ENCODE measurements around the gene TRIM63.

Gene TRIM63

DNA sequence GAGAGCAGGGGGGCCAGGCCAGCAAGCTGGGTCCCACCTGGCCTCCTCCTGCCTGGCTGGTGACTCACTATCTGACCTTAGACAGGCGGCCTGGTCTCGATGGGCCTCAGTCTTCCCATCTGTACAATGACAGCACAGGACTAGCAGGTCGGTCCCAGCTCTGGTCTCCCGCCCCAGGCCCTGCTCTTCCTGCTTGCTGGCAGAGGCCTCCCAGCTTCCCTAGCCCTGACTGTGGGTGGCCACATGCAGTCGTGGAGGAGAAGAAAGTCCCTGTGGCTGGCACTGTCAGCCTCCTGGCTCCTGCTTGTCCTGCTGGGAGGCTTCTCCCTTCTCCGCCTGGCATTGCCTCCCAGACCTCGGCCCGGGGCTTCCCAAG, 45.0 kb downstream of the TRIM63 start:
- ATAC-seq, result no peak
- TF ChIP-seq ISL1 (CRISPR knock-in tag; IDR thresholded peaks at IDR 0.05) (no peak), ZNF8 (CRISPR knock-in tag; IDR thresholded peaks at IDR 0.05) (no peak), OSR1 (CRISPR knock-in tag; IDR thresholded peaks at IDR 0.05) (no peak), ZNF70 (CRISPR knock-in tag; IDR thresholded peaks at IDR 0.05) (no peak), ESRRG (CRISPR knock-in tag; IDR thresholded peaks at IDR 0.05) (no peak), TCF4 (CRISPR knock-in tag; IDR thresholded peaks at IDR 0.05; ENCODE audit: borderline replicate concordance) (no peak), GLIS3 (CRISPR knock-in tag; IDR thresholded peaks at IDR 0.05) (no peak), PPARA (CRISPR knock-in tag; IDR thresholded peaks at IDR 0.05; ENCODE audit: borderline replicate concordance) (no peak), RARB (CRISPR knock-in tag; IDR thresholded peaks at IDR 0.05) (no peak)
- TF ChIP-seq, protein P1, sequence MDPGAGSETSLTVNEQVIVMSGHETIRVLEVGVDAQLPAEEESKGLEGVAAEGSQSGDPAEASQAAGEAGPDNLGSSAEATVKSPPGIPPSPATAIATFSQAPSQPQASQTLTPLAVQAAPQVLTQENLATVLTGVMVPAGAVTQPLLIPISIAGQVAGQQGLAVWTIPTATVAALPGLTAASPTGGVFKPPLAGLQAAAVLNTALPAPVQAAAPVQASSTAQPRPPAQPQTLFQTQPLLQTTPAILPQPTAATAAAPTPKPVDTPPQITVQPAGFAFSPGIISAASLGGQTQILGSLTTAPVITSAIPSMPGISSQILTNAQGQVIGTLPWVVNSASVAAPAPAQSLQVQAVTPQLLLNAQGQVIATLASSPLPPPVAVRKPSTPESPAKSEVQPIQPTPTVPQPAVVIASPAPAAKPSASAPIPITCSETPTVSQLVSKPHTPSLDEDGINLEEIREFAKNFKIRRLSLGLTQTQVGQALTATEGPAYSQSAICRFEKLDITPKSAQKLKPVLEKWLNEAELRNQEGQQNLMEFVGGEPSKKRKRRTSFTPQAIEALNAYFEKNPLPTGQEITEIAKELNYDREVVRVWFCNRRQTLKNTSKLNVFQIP (CRISPR knock-in tag; IDR thresholded peaks at IDR 0.05; ENCODE audit: borderline replicate concordance, low read depth), result no peak
- TF ChIP-seq, protein P2, sequence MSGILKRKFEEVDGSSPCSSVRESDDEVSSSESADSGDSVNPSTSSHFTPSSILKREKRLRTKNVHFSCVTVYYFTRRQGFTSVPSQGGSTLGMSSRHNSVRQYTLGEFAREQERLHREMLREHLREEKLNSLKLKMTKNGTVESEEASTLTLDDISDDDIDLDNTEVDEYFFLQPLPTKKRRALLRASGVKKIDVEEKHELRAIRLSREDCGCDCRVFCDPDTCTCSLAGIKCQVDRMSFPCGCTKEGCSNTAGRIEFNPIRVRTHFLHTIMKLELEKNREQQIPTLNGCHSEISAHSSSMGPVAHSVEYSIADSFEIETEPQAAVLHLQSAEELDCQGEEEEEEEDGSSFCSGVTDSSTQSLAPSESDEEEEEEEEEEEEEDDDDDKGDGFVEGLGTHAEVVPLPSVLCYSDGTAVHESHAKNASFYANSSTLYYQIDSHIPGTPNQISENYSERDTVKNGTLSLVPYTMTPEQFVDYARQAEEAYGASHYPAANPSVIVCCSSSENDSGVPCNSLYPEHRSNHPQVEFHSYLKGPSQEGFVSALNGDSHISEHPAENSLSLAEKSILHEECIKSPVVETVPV (CRISPR knock-in tag; IDR thresholded peaks at IDR 0.05), result no peak
- TF ChIP-seq, protein P3, sequence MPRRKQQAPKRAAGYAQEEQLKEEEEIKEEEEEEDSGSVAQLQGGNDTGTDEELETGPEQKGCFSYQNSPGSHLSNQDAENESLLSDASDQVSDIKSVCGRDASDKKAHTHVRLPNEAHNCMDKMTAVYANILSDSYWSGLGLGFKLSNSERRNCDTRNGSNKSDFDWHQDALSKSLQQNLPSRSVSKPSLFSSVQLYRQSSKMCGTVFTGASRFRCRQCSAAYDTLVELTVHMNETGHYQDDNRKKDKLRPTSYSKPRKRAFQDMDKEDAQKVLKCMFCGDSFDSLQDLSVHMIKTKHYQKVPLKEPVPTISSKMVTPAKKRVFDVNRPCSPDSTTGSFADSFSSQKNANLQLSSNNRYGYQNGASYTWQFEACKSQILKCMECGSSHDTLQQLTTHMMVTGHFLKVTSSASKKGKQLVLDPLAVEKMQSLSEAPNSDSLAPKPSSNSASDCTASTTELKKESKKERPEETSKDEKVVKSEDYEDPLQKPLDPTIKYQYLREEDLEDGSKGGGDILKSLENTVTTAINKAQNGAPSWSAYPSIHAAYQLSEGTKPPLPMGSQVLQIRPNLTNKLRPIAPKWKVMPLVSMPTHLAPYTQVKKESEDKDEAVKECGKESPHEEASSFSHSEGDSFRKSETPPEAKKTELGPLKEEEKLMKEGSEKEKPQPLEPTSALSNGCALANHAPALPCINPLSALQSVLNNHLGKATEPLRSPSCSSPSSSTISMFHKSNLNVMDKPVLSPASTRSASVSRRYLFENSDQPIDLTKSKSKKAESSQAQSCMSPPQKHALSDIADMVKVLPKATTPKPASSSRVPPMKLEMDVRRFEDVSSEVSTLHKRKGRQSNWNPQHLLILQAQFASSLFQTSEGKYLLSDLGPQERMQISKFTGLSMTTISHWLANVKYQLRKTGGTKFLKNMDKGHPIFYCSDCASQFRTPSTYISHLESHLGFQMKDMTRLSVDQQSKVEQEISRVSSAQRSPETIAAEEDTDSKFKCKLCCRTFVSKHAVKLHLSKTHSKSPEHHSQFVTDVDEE (CRISPR knock-in tag; IDR thresholded peaks at IDR 0.05), result no peak
- TF ChIP-seq, protein P4, sequence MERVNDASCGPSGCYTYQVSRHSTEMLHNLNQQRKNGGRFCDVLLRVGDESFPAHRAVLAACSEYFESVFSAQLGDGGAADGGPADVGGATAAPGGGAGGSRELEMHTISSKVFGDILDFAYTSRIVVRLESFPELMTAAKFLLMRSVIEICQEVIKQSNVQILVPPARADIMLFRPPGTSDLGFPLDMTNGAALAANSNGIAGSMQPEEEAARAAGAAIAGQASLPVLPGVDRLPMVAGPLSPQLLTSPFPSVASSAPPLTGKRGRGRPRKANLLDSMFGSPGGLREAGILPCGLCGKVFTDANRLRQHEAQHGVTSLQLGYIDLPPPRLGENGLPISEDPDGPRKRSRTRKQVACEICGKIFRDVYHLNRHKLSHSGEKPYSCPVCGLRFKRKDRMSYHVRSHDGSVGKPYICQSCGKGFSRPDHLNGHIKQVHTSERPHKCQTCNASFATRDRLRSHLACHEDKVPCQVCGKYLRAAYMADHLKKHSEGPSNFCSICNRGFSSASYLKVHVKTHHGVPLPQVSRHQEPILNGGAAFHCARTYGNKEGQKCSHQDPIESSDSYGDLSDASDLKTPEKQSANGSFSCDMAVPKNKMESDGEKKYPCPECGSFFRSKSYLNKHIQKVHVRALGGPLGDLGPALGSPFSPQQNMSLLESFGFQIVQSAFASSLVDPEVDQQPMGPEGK (CRISPR knock-in tag; IDR thresholded peaks at IDR 0.05; ENCODE audit: borderline replicate concordance), result no peak
- TF ChIP-seq, protein P5, sequence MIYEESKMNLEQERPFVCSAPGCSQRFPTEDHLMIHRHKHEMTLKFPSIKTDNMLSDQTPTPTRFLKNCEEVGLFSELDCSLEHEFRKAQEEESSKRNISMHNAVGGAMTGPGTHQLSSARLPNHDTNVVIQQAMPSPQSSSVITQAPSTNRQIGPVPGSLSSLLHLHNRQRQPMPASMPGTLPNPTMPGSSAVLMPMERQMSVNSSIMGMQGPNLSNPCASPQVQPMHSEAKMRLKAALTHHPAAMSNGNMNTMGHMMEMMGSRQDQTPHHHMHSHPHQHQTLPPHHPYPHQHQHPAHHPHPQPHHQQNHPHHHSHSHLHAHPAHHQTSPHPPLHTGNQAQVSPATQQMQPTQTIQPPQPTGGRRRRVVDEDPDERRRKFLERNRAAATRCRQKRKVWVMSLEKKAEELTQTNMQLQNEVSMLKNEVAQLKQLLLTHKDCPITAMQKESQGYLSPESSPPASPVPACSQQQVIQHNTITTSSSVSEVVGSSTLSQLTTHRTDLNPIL (CRISPR knock-in tag; IDR thresholded peaks at IDR 0.05; ENCODE audit: low read depth), result no peak

DNA sequence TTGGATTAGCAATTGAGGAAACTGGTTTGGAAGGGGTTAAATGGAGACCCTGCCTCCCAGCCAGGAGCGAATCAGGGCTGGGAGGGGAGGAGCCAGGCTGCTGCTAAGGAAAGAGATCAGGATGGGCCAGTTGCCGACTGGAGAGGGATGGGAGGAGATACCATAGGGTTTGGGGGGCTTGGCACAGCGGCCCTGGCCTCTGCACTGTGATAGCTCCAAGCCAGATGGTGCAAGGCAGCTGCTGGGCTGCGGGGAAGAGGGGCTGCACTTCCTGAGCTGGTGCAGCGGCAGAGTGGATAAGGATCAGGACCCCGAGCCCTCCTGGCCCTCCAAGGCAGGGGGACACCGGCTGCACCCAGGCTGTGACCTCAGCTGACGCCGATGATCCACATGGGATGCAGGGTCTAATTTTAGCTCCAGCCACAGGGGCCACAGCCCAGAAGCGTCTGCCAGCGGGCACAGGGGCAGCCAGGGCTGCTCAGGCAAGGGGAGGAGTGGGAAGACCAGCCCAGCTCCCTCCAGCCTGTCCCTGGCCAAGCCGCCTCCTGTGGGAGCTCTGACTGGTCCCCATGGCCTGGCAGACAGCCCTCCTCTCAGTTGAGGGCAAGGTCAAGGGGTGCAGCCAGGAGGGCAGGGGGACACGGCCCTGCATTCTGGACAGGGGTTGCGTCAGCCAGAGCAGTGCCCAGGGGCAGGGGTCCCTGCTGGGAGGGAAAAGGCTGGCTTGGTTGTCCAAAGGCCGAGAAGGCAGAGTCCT, 45.6 kb downstream of the TRIM63 start, which contains the start of gene EXTL1:
Gene EXTL1, plus strand, starts transcription at position 129 of the 757 bp plus-strand sequence. CDS start 872 bp downstream, outside the sequence.
- ATAC-seq, result peak; percentile 92
- no peak for TF ChIP-seq ZNF70 (CRISPR knock-in tag; IDR thresholded peaks at IDR 0.05)
- TF ChIP-seq TCF4 (CRISPR knock-in tag; IDR thresholded peaks at IDR 0.05; ENCODE audit: borderline replicate concordance), result no peak
- TF ChIP-seq ZC3H10 (CRISPR knock-in tag; IDR thresholded peaks at IDR 0.05), result no peak
- no peak for TF ChIP-seq TOX (CRISPR knock-in tag; IDR thresholded peaks at IDR 0.05; ENCODE audit: borderline replicate concordance)
- TF ChIP-seq ZFP3 (CRISPR knock-in tag; IDR thresholded peaks at IDR 0.05), result no peak
- no peak for TF ChIP-seq RARB (CRISPR knock-in tag; IDR thresholded peaks at IDR 0.05)

DNA sequence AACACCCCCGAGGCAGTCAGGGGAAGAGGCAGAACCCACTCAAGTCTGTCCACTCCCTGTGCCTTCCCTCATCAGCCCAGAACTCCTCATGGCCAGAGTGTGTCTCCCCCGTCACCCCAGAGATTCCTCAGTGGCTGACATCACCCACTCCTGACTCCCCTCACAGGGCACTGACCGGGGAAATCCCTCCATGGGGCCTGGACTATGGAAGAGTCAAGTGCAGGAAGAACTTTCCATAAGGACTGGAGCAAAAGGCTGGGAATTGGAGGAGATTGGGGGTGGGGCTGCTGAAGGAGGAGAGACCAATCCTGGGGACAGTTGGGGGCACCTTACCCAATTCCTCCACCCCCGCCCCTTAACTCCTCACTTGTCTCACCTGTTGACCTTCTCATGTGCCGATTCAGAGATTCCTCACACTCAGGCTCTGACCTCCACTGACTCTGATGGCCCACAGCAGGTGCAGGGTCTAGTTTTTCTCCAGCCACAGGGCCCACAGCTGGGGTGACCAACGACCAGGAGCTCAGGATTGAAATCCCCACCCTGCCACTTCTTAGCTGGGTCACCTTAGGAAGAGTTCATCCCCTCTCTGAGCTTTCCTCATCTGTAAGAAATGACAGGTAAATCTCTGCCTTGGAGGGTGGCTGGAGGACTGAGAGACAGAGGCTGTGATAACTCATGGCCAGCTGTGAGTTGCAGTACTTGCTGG, 46.3 kb downstream of the TRIM63 start:
- ATAC-seq, result no peak
- TF ChIP-seq, protein P2 (CRISPR knock-in tag; IDR thresholded peaks at IDR 0.05), result no peak

Data from SK-N-SH treated with all-trans-retinoic acid at 6 μM for 48 hours (cell line).